Vagina (tissue), 2 donors: ENCODE results near the gene TOB2. TPM values are rescaled to one million over a fixed set of nuclear protein-coding genes. Genes with fewer than 3 reads are reported as not detected.

ENCODE experiments used
- DNase-seq, 2 donors: peaks; one replicate each; pipeline ENCODE4 v3.0.0-alpha.2; 2017; ENCODE audit errors: extremely low spot score in 2 of 2
- H3K27ac ChIP-seq: fragments of 200-600 bp; sonication (generic); one replicate; pipeline ENCODE4 v1.5.1; 2019
- H3K27me3 ChIP-seq: fragments of 200-600 bp; sonication (generic); one replicate; pipeline ENCODE4 v1.5.1; 2019
- H3K36me3 ChIP-seq, 2 donors: fragments of 200-600 bp; sonication (generic); one replicate each; pipeline ENCODE4 v1.5.1; 2017 to 2019
- H3K4me1 ChIP-seq: fragments of 200-600 bp; sonication (generic); one replicate; pipeline ENCODE4 v1.5.1; 2019
- H3K4me3 ChIP-seq, 2 donors: fragments of 200-600 bp; sonication (generic); 1 replicate in 1 of 2; 2 replicates in 1 of 2; pipeline ENCODE4 v1.5.1; 2016 to 2019
- H3K9me3 ChIP-seq: fragments of 200-600 bp; sonication (generic); one replicate; pipeline ENCODE4 v1.5.1; 2019
- POLR2A ChIP-seq, 2 donors: fragments of 450-650 bp; IDR thresholded peaks; one replicate each; pipeline ENCODE4 v1.6.1; 2017; ENCODE audit warnings: antibody characterized with exemption in 2 of 2, mild to moderate bottlenecking in 2 of 2, moderate library complexity in 2 of 2
- POLR2AphosphoS5 ChIP-seq, 2 donors: sonication (generic); formaldehyde crosslinking; IDR thresholded peaks; one replicate each; pipeline ENCODE4 v1.9.0; 2017; ENCODE audit warnings: antibody characterized with exemption in 2 of 2, mild to moderate bottlenecking in 2 of 2, low read depth in 1 of 2; ENCODE audit not compliant: insufficient read depth in 1 of 2
- intact Hi-C: fragments of 100-400 bp; cut with DNase I; formaldehyde crosslinking; loops from one replicate; pipeline ENCODE4 v1.15.1; 2023
- total RNA-seq: library from RNA; depleted of rRNA; stranded (reverse); fragments of >200 nt; gene quantifications from one replicate; pipeline ENCODE4 v1.2.3, GENCODE V29; 2016
- TF ChIP-seq, protein P1 (sequence below), 3 experiments: fragments of 450-650 bp in 2 of 3; fragments of 200-600 bp in 1 of 3; sonication (generic) in 1 of 3; IDR thresholded peaks; one replicate each; pipeline ENCODE4 v1.5.1; 2017 to 2019; ENCODE audit warnings: antibody characterized with exemption in 3 of 3, mild to moderate bottlenecking in 2 of 3, moderate library complexity in 2 of 3

The TOB2 gene
- total RNA-seq, 1 donor from 2014 or later = 34.9 TPM

DNA sequence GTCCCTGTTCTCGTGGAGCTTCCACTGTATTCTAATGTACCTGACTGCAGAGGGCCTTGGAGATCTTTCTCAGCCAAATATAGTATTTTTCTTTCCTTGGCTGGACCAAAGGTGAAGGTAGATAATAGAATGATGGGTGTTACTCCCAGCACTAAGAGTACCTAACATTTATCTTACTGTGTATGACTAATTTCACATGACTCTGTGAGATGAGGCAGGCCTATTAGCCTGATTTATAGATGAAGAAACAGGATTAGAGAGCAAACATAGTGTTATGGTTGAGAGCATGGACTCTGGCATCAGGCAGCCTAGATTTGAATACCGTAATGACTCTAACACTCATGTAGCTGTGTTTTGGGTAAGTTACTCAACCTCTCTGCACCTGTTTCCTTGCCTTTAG is 25.0 kb upstream of the TOB2 start:
- Histone ChIP-seq H3K9me3 (no peaks in the 10 kb centered on the region), H3K27ac (no peak overlapping the region), H3K27me3 (no peaks in the 10 kb centered on the region), H3K4me3 (no peak overlapping the region), H3K36me3 (peaks cover under 1 to 16% of the 10 kb centered on the region in 2 donors), H3K4me1 (peaks cover 46% of the 10 kb centered on the region)
- intact Hi-C loops = no loop called here
- DNase-seq = no peak
- no peak for TF ChIP-seq POLR2A (IDR thresholded peaks at IDR 0.05)
- TF ChIP-seq, protein P1, sequence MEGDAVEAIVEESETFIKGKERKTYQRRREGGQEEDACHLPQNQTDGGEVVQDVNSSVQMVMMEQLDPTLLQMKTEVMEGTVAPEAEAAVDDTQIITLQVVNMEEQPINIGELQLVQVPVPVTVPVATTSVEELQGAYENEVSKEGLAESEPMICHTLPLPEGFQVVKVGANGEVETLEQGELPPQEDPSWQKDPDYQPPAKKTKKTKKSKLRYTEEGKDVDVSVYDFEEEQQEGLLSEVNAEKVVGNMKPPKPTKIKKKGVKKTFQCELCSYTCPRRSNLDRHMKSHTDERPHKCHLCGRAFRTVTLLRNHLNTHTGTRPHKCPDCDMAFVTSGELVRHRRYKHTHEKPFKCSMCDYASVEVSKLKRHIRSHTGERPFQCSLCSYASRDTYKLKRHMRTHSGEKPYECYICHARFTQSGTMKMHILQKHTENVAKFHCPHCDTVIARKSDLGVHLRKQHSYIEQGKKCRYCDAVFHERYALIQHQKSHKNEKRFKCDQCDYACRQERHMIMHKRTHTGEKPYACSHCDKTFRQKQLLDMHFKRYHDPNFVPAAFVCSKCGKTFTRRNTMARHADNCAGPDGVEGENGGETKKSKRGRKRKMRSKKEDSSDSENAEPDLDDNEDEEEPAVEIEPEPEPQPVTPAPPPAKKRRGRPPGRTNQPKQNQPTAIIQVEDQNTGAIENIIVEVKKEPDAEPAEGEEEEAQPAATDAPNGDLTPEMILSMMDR (IDR thresholded peaks at IDR 0.05) = no peak

DNA sequence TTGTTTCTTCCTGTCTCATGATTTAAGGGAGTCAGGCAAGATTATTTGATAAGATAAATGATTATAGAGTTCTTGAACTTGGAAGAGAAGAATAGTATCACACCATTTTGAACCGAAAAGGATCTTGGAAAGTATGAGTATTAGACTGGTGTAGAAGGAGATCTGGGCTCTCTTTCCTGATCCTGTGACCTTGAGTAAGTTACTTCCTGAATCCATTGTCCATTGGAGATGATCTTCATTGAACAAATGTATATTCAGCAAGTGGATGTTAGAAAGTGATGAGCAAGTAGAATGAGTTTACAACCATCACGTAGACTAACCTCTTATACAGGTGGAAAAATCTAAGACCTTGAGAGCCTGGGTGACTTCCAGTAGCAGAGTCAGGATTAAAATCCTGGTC is 24.3 kb upstream of the TOB2 start:
- no peak for DNase-seq
- Histone ChIP-seq H3K27ac (no peak overlapping the region), H3K27me3 (no peaks in the 10 kb centered on the region), H3K4me3 (no peak overlapping the region), H3K4me1 (peaks cover 46% of the 10 kb centered on the region), H3K36me3 (peaks cover 3 to 23% of the 10 kb centered on the region in 2 donors), H3K9me3 (no peaks in the 10 kb centered on the region)
- intact Hi-C loops = no loop called here
- no peak for TF ChIP-seq POLR2A (IDR thresholded peaks at IDR 0.05)
- TF ChIP-seq POLR2AphosphoS5 (IDR thresholded peaks at IDR 0.05; ENCODE audit: insufficient read depth in 1 of 2, low read depth in 1 of 2) = no peak
- TF ChIP-seq, protein P1 (IDR thresholded peaks at IDR 0.05) = no peak

DNA sequence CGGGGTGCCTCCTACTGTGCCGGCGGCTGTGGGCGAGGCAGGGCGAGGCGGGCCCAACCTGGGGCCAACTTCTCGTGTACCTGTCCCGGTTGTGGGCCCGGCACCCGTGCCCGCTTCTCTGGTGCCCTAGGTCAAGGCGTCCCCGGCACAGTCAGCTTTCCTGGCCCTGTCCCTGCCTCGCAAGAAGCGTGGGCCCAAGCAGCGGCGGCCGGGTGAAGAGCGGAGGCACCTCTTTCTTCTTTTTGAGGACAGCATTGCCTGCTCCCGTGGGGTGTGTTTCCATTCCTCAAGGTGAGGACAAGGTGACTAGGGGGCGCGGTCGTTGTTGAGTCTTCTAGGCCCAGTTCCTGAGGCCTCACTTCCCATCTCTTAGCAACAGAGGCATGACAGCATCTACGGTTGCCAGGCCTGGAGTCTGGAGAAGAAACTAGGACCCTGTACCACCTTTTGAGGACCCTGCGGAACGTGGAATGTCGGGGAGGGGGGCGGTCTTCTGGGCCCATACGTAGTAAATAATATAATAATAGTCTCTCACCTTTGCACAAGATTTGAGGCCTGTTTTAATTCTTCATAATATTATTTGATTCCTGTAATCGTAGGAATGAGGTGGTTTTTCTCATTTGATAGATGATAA is 22.7 kb upstream of the TOB2 start:
- Histone ChIP-seq H3K4me3 (peak overlapping the region; percentile 98 to 99), H3K27ac (peak overlapping the region; percentile 95), H3K36me3 (peaks cover 3 to 39% of the 10 kb centered on the region in 2 donors), H3K4me1 (peaks cover 46% of the 10 kb centered on the region), H3K27me3 (no peaks in the 10 kb centered on the region), H3K9me3 (no peaks in the 10 kb centered on the region)
- no peak for DNase-seq
- intact Hi-C loops = no loop called here
- peak in 1 of 2 donors; percentile 75 for TF ChIP-seq POLR2AphosphoS5 (IDR thresholded peaks at IDR 0.05; ENCODE audit: insufficient read depth in 1 of 2, low read depth in 1 of 2)
- TF ChIP-seq, protein P1 (IDR thresholded peaks at IDR 0.05) = no peak

DNA sequence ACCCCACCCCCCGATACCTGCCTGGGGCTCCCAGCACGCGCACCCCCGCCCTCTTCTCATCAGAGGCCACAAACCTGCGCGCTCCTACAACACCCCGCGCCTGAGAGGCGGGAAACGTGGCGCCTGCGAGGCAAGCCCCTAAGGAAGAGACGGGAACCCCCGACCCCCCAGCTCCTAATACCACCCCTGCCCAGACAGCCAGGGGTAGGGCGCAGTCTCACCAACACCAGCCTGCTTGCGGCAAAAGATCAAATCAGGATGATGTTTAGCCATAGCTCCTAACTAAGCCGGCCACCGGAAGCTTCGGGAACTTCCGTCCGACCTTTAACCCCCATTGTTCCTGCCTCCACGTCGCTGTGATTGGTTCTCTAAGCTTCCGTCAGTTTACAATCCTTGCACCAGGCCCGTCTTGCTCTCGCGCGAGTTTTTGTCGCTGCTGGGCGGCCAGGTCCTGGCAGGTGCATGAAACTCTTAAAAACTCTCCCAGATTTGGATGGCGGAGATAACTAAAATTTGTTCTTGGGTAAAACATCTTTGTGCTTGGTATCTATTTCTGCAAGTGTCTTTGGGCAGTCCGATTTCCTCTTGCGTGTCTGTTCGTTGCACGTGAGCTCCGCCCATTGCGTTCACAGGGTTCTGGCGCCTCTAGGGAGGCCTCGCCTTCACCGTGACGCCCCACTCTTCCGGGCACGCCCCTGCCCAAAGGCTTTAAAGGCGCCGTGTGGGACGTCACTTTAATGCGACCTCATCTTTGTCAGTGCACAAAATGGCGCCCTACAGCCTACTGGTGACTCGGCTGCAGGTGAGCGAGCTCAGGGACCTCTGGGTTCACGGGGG is 22.0 kb upstream of the TOB2 start, which contains the start of the genes ACO2 and PHF5A:
Gene ACO2, plus strand, starts transcription at position 737 of the 837 bp plus-strand sequence. Its CDS starts 30 bp downstream, at position 767.
Gene PHF5A, minus strand, starts transcription at position 312 of the 837 bp plus-strand sequence. Its CDS starts 39 bp downstream, at position 273.
- Histone ChIP-seq H3K27ac (peak within 1 kb of the TSS; percentile 95), H3K9me3 (no peaks in the 10 kb centered on the region), H3K4me1 (peaks cover 46% of the 10 kb centered on the region), H3K4me3 (peak within 1 kb of the TSS; percentile 98 to 99), H3K36me3 (peaks cover 5 to 46% of the 10 kb centered on the region in 2 donors), H3K27me3 (no peaks in the 10 kb centered on the region)
- DNase-seq = peak; percentile 98
- TF ChIP-seq, protein P1 (IDR thresholded peaks at IDR 0.05) = peak in 1 of 3 experiments; percentile 10
- TF ChIP-seq POLR2AphosphoS5 (IDR thresholded peaks at IDR 0.05; ENCODE audit: insufficient read depth in 1 of 2, low read depth in 1 of 2) (peak; percentile 94 to 97), POLR2A (IDR thresholded peaks at IDR 0.05) (peak in 1 of 2 donors; percentile 40)
- intact Hi-C loops = no loop called here
